SK-N-SH (cell line): Measurements from ENCODE around the gene RNF223.

Source experiments
- CHD2 ChIP-seq: fragments of 150-350 bp; IDR thresholded peaks from 2 replicates; pipeline ENCODE4 v1.6.1; 2018; ENCODE audit warnings: low read length; ENCODE audit not compliant: partially characterized antibody
- CTCF ChIP-seq: fragments of 200-600 bp; sonication (generic); IDR thresholded peaks from 2 replicates; pipeline ENCODE4 v1.6.1; 2017; ENCODE audit warnings: antibody characterized with exemption, mild to moderate bottlenecking, moderate library complexity
- EP300 ChIP-seq, 2 experiments: IDR thresholded peaks; 2 replicates each; pipeline versions ENCODE4 v1.4.0 to v1.6.1; 2012; ENCODE audit warnings: borderline replicate concordance in 1 of 2, low read depth in 1 of 2, low read length in 1 of 2
- EZH2phosphoT487 ChIP-seq: fragments of 200-600 bp; sonication (generic); IDR thresholded peaks from 2 replicates; pipeline ENCODE4 v1.6.1; 2017; ENCODE audit warnings: low read depth, mixed run types, mild to moderate bottlenecking, antibody characterized with exemption, moderate library complexity, borderline replicate concordance
- MAX ChIP-seq: IDR thresholded peaks from 2 replicates; pipeline ENCODE4 v1.4.0; 2012; ENCODE audit warnings: low read depth
- RAD21 ChIP-seq: IDR thresholded peaks from 2 replicates; pipeline ENCODE4 v1.6.1; 2012; ENCODE audit warnings: mild to moderate bottlenecking, low read length
- TAF1 ChIP-seq: IDR thresholded peaks from 2 replicates; pipeline ENCODE4 v1.6.1; 2012; ENCODE audit warnings: low read depth, mild to moderate bottlenecking, low read length, moderate library complexity, borderline replicate concordance
- TF ChIP-seq, protein P1 (sequence below): fragments of 150-350 bp; IDR thresholded peaks from 2 replicates; pipeline ENCODE4 v1.6.1; 2017; ENCODE audit warnings: antibody characterized with exemption, low read length, low read depth, borderline replicate concordance
- TF ChIP-seq, protein P2 (sequence below): IDR thresholded peaks from 2 replicates; pipeline ENCODE4 v1.6.1; 2012; ENCODE audit warnings: mild to moderate bottlenecking, low read depth, low read length, moderate library complexity

DNA sequence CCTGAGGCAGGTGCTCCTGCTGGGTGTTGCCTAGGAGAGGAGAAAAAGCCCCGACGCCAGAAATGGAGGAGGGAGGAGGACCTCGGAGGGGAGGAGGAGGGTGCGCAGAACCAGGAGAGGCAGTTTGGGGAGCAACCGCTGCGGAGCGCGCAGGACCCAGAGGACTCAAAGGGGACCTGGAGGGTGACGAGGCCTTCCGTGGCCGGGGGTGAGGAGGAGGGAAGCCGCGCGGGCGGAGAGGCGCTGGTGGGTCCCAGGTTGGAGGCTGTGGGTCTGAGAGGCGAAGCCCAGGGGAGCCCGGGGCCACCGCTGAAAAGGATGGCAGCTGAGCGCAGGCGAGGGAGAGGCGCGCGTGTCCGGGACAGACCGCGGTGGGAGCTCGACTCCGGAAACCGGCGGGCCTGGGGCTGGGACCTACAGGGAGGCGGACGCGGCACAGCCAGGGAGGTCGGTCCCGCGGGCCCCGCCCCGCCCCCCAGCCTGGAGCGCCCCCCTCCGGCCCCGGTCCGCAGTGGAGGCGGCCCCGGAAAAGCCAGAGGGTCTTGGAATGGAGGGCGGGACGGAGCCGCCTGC is 15.1 kb downstream of the RNF223 start:
- TF ChIP-seq, protein P1, sequence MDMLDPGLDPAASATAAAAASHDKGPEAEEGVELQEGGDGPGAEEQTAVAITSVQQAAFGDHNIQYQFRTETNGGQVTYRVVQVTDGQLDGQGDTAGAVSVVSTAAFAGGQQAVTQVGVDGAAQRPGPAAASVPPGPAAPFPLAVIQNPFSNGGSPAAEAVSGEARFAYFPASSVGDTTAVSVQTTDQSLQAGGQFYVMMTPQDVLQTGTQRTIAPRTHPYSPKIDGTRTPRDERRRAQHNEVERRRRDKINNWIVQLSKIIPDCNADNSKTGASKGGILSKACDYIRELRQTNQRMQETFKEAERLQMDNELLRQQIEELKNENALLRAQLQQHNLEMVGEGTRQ: no peak
- TF ChIP-seq CTCF: peak; percentile 47
- no peak for TF ChIP-seq CHD2
- no peak for TF ChIP-seq RAD21
- TF ChIP-seq TAF1: no peak
- TF ChIP-seq EZH2phosphoT487: no peak
- TF ChIP-seq EP300 (IDR thresholded peaks at IDR 0.05; ENCODE audit: borderline replicate concordance in 1 of 2, low read depth in 1 of 2, low read length in 1 of 2): no peak
- TF ChIP-seq MAX: no peak
- TF ChIP-seq, protein P2, sequence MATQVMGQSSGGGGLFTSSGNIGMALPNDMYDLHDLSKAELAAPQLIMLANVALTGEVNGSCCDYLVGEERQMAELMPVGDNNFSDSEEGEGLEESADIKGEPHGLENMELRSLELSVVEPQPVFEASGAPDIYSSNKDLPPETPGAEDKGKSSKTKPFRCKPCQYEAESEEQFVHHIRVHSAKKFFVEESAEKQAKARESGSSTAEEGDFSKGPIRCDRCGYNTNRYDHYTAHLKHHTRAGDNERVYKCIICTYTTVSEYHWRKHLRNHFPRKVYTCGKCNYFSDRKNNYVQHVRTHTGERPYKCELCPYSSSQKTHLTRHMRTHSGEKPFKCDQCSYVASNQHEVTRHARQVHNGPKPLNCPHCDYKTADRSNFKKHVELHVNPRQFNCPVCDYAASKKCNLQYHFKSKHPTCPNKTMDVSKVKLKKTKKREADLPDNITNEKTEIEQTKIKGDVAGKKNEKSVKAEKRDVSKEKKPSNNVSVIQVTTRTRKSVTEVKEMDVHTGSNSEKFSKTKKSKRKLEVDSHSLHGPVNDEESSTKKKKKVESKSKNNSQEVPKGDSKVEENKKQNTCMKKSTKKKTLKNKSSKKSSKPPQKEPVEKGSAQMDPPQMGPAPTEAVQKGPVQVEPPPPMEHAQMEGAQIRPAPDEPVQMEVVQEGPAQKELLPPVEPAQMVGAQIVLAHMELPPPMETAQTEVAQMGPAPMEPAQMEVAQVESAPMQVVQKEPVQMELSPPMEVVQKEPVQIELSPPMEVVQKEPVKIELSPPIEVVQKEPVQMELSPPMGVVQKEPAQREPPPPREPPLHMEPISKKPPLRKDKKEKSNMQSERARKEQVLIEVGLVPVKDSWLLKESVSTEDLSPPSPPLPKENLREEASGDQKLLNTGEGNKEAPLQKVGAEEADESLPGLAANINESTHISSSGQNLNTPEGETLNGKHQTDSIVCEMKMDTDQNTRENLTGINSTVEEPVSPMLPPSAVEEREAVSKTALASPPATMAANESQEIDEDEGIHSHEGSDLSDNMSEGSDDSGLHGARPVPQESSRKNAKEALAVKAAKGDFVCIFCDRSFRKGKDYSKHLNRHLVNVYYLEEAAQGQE: no peak
